Measurements from ENCODE around the gene HSPA1A. TPM values are rescaled to one million over a fixed set of nuclear protein-coding genes. Genes with fewer than 3 reads are reported as not detected.

HSPA1A gene
- total and polyA plus RNA-seq, 9 of the 15 experiments (the other 6 are each of a cell fraction or from before 2014, with no cell fraction given) = 2.2 to 273 (median 107) TPM

DNA sequence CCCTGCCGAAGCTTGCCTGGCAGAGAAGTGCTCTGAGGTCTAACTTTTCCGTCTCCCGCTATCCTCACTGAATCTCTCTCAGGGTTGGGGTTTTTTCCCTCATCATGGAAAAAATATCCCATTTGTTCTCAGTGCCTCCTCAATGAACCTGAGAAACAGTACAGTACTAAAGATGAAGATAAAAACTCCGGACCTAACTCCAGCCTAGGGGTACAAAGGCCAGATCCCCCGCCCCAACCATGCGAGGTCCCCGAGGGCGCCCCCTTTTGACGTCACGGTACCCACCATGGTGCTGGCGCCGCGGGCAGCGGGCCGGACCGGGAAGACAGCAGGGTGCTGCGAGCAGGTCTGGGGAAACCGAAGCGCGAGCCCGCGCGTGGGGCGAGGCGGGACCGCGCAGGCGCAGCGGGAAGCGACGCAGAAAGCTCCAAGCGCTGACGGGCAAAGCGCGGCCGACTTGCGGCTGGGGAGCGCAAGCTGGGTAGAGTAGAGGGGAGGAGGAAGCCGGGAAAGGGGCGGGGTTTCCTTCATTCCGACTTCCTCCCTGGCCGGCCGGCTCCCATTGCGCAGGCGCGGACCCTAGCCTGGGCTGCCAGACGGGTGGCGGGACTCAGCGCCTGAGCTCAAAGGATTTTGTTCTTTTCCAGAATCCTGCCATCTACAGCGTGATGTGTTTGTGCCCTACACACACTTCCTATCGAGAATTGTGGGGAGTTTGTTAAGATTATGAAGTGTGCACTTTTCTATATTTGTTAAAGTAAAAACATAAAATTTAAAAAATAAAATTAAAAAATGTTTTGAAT is 8.7 kb upstream of the HSPA1A start, which contains the start of gene LSM2 (continued):
- TF ChIP-seq, protein P1, sequence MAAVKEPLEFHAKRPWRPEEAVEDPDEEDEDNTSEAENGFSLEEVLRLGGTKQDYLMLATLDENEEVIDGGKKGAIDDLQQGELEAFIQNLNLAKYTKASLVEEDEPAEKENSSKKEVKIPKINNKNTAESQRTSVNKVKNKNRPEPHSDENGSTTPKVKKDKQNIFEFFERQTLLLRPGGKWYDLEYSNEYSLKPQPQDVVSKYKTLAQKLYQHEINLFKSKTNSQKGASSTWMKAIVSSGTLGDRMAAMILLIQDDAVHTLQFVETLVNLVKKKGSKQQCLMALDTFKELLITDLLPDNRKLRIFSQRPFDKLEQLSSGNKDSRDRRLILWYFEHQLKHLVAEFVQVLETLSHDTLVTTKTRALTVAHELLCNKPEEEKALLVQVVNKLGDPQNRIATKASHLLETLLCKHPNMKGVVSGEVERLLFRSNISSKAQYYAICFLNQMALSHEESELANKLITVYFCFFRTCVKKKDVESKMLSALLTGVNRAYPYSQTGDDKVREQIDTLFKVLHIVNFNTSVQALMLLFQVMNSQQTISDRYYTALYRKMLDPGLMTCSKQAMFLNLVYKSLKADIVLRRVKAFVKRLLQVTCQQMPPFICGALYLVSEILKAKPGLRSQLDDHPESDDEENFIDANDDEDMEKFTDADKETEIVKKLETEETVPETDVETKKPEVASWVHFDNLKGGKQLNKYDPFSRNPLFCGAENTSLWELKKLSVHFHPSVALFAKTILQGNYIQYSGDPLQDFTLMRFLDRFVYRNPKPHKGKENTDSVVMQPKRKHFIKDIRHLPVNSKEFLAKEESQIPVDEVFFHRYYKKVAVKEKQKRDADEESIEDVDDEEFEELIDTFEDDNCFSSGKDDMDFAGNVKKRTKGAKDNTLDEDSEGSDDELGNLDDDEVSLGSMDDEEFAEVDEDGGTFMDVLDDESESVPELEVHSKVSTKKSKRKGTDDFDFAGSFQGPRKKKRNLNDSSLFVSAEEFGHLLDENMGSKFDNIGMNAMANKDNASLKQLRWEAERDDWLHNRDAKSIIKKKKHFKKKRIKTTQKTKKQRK (IDR thresholded peaks at IDR 0.05; ENCODE audit: borderline replicate concordance, low read depth, low read length) = no peak
- TF ChIP-seq EGR1 (conservative IDR thresholded peaks at IDR 0.05) = peak; percentile 41; the same call in 1 of the 2 replicates
- TF ChIP-seq, protein P2, sequence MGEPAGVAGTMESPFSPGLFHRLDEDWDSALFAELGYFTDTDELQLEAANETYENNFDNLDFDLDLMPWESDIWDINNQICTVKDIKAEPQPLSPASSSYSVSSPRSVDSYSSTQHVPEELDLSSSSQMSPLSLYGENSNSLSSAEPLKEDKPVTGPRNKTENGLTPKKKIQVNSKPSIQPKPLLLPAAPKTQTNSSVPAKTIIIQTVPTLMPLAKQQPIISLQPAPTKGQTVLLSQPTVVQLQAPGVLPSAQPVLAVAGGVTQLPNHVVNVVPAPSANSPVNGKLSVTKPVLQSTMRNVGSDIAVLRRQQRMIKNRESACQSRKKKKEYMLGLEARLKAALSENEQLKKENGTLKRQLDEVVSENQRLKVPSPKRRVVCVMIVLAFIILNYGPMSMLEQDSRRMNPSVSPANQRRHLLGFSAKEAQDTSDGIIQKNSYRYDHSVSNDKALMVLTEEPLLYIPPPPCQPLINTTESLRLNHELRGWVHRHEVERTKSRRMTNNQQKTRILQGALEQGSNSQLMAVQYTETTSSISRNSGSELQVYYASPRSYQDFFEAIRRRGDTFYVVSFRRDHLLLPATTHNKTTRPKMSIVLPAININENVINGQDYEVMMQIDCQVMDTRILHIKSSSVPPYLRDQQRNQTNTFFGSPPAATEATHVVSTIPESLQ (CRISPR knock-in tag; IDR thresholded peaks at IDR 0.05) = peak; percentile 86; the same call in 1 of the 2 replicates
- TF ChIP-seq RBM14 (IDR thresholded peaks at IDR 0.05; ENCODE audit: borderline replicate concordance, insufficient read depth, low read depth, low read length) = peak; percentile 95; the same call in 1 of the 2 replicates
- no peak for TF ChIP-seq ZNF253 (CRISPR knock-in tag; conservative IDR thresholded peaks at IDR 0.05)
- TF ChIP-seq ZNF165 (CRISPR knock-in tag; IDR thresholded peaks at IDR 0.05; ENCODE audit: borderline replicate concordance) = no peak
- TF ChIP-seq, protein P3, sequence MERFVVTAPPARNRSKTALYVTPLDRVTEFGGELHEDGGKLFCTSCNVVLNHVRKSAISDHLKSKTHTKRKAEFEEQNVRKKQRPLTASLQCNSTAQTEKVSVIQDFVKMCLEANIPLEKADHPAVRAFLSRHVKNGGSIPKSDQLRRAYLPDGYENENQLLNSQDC (CRISPR knock-in tag; IDR thresholded peaks at IDR 0.05) = peak; percentile 79; the same call in 1 of the 2 replicates
- TF ChIP-seq MAFF (IDR thresholded peaks at IDR 0.05; ENCODE audit: low read length) = peak; percentile 20; the same call in 1 of the 2 replicates
- TF ChIP-seq HNRNPL (IDR thresholded peaks at IDR 0.05; ENCODE audit: low read depth, low read length) = peak; percentile 98
- peak; percentile 28 to 42; a peak in 3 of 4 replicates for TF ChIP-seq RAD21 (CRISPR knock-in tag; conservative IDR thresholded peaks at IDR 0.05 in 1 of 2, IDR thresholded peaks at IDR 0.05 in 1 of 2)
- TF ChIP-seq, protein P4, sequence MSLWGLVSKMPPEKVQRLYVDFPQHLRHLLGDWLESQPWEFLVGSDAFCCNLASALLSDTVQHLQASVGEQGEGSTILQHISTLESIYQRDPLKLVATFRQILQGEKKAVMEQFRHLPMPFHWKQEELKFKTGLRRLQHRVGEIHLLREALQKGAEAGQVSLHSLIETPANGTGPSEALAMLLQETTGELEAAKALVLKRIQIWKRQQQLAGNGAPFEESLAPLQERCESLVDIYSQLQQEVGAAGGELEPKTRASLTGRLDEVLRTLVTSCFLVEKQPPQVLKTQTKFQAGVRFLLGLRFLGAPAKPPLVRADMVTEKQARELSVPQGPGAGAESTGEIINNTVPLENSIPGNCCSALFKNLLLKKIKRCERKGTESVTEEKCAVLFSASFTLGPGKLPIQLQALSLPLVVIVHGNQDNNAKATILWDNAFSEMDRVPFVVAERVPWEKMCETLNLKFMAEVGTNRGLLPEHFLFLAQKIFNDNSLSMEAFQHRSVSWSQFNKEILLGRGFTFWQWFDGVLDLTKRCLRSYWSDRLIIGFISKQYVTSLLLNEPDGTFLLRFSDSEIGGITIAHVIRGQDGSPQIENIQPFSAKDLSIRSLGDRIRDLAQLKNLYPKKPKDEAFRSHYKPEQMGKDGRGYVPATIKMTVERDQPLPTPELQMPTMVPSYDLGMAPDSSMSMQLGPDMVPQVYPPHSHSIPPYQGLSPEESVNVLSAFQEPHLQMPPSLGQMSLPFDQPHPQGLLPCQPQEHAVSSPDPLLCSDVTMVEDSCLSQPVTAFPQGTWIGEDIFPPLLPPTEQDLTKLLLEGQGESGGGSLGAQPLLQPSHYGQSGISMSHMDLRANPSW (CRISPR knock-in tag; IDR thresholded peaks at IDR 0.05) = peak; percentile 99
- peak; percentile 93 for TF ChIP-seq POLR2AphosphoS5 (IDR thresholded peaks at IDR 0.05; ENCODE audit: control insufficient read depth, insufficient read depth, low read depth, low read length)
- no peak for TF ChIP-seq TGIF2 (CRISPR knock-in tag; IDR thresholded peaks at IDR 0.05)
- TF ChIP-seq, protein P5, sequence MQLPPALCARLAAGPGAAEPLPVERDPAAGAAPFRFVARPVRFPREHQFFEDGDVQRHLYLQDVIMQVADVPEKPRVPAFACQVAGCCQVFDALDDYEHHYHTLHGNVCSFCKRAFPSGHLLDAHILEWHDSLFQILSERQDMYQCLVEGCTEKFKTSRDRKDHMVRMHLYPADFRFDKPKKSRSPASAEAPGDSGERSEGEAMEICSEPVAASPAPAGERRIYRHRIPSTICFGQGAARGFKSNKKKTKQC (CRISPR knock-in tag; IDR thresholded peaks at IDR 0.05) = peak; percentile 96
- no peak for TF ChIP-seq ZNF57 (CRISPR knock-in tag; IDR thresholded peaks at IDR 0.05)
- TF ChIP-seq CAMTA2 (CRISPR knock-in tag; conservative IDR thresholded peaks at IDR 0.05) = peak; percentile 64; the same call in 1 of the 2 replicates
- TF ChIP-seq CBX5 (IDR thresholded peaks at IDR 0.05; ENCODE audit: borderline replicate concordance, low read depth) = no peak
